Muscle of leg (tissue), 11 donors: ENCODE results near the gene SLC25A48. TPM values are rescaled to one million over a fixed set of nuclear protein-coding genes. Genes with fewer than 3 reads are reported as not detected.
"Not testable (repeated sequence)": the region's sequence is repeated elsewhere in the genome, so short reads cannot be mapped to it uniquely, and the experiment has no call there.

ENCODE experiments used
- DNase-seq: peaks from one replicate; pipeline ENCODE4 v3.0.0; 2013
- H3K27ac ChIP-seq: one replicate; pipeline ENCODE4 v1.5.1; 2013; ENCODE audit warnings: mild to moderate bottlenecking, low read length, control low read depth
- H3K27me3 ChIP-seq: one replicate; pipeline ENCODE4 v1.6.1; 2013; ENCODE audit warnings: low read length; ENCODE audit not compliant: control insufficient read depth, insufficient read depth
- H3K36me3 ChIP-seq: one replicate; pipeline ENCODE4 v1.6.1; 2013; ENCODE audit warnings: low read length; ENCODE audit not compliant: control insufficient read depth, insufficient read depth
- H3K4me1 ChIP-seq: one replicate; pipeline ENCODE4 v1.6.1; 2013; ENCODE audit warnings: low read length; ENCODE audit not compliant: control insufficient read depth, insufficient read depth
- H3K4me3 ChIP-seq: one replicate; pipeline ENCODE4 v1.5.1; 2013; ENCODE audit warnings: low read length, control low read depth
- H3K9me3 ChIP-seq: replicated peaks from 2 replicates; pipeline ENCODE4 v1.6.1; 2013; ENCODE audit warnings: low read depth, low read length; ENCODE audit not compliant: control insufficient read depth
- WGBS: methylation state at CpG from one replicate; pipeline ENCODE4 v1.1.5; 2013; ENCODE audit warnings: missing lambda C conversion rate; ENCODE audit not compliant: insufficient coverage; 5-methylcytosine and 5-hydroxymethylcytosine counted together
- polyA plus RNA-seq, 8 donors: library from polyadenylated mRNA; unstranded; fragments of 120-200 nt; gene quantifications; one replicate each; pipeline versions ENCODE4 v1.2.1 to v1.2.3, GENCODE V29; 2013; ENCODE audit warnings: inconsistent platforms in 1 of 8, low replicate concordance in 1 of 8; ENCODE audit not compliant: insufficient read length in 8 of 8, insufficient read depth in 1 of 8
- total RNA-seq: library from RNA; stranded (reverse); fragments of 120-200 nt; gene quantifications from one replicate; pipeline ENCODE4 v1.2.4, GENCODE V29; 2013

SLC25A48 gene
- total and polyA plus RNA-seq, 9 donors: 0.18 to 1.7 (median 0.46) TPM

GRCh38 chr5:135857630-135858311 is 23.3 kb downstream of the SLC25A48 start:
- H3K27ac ChIP-seq: no peak overlapping the region
- DNase-seq: no peak
- no peaks in the 10 kb centered on the region for H3K4me1 ChIP-seq
- H3K9me3 ChIP-seq: no peaks in the 10 kb centered on the region
- H3K4me3 ChIP-seq: no peak overlapping the region
- no CpG with 5 or more reads among the region's 2 CpGs for WGBS
- H3K27me3 ChIP-seq: peaks cover 5% of the 10 kb centered on the region
- no peaks in the 10 kb centered on the region for H3K36me3 ChIP-seq

GRCh38 chr5:135859186-135859585 is 24.7 kb downstream of the SLC25A48 start:
- no CpG with 5 or more reads among the region's 3 CpGs for WGBS

DNA sequence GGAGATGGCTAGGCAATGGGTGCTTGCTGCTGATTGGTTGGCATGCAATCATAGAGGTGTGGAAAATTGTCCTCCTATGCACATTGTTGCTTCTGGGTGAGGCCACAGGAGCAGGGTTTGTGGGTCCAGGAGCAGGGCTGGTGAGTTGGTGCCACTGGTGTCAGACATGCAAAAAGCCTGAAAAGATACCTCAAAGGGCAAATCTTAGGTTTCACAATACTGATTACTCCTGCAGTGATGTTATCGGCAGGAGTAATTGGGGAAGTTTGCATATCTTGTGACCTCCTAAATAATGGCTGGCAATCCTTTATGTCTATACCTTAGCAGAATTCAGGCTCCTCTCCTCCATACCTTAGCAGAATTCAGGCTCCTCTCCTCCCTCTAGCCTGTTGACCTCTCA is 25.2 kb downstream of the SLC25A48 start:
- Histone ChIP-seq H3K4me1 (no peaks in the 10 kb centered on the region), H3K36me3 (no peaks in the 10 kb centered on the region), H3K27ac (no peak overlapping the region), H3K9me3 (no peaks in the 10 kb centered on the region), H3K4me3 (no peak overlapping the region), H3K27me3 (peaks cover 5% of the 10 kb centered on the region)
- no CpG with 5 or more reads among the region's 1 CpG for WGBS
- DNase-seq: no peak

More at GRCh38 chr5:135859186-135859585, 24.7 kb downstream of the SLC25A48 start:
- not testable (repeated sequence) for H3K9me3 ChIP-seq, H3K4me1 ChIP-seq, DNase-seq, H3K36me3 ChIP-seq, H3K4me3 ChIP-seq, H3K27ac ChIP-seq, H3K27me3 ChIP-seq

- no peaks in the 10 kb centered on the region for H3K36me3 ChIP-seq
- H3K4me3 ChIP-seq: no peak overlapping the region
- no CpG with 5 or more reads among the region's 1 CpG for WGBS
- no peak overlapping the region for H3K27ac ChIP-seq
- H3K4me1 ChIP-seq: peaks cover 3% of the 10 kb centered on the region
- no peaks in the 10 kb centered on the region for H3K9me3 ChIP-seq
- peaks cover 5% of the 10 kb centered on the region for H3K27me3 ChIP-seq
- DNase-seq: no peak
Measured at GRCh38 chr5:135861641-135862040, 27.2 kb downstream of the SLC25A48 start.

DNA sequence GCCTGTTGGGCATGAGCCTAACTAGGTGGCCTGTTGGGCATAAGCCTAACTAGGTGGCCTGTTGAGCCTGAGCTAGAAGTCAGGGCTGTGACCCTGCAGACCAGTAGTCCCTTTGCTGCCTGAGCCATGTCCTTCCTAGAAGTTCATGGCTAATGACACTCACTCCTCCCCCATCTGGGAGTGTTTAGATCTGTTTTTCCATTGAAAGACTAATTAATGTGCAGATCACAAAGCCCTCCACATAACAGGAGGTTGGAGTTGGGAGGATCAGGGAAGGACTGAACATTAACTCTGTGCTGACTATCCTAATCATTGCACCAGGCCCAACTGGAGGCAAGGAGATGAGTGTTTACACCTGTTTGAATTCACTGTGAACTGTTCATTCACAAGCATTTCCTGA is 27.6 kb downstream of the SLC25A48 start:
- Histone ChIP-seq H3K27me3 (peaks cover 5% of the 10 kb centered on the region), H3K36me3 (no peaks in the 10 kb centered on the region), H3K4me3 (no peak overlapping the region), H3K4me1 (peaks cover 3% of the 10 kb centered on the region), H3K27ac (no peak overlapping the region), H3K9me3 (no peaks in the 10 kb centered on the region)
- no peak for DNase-seq

- peaks cover 3% of the 10 kb centered on the region for H3K27me3 ChIP-seq
- 100% methylated on average over 2 of the region's 2 CpGs for WGBS
- peaks cover 3% of the 10 kb centered on the region for H3K4me1 ChIP-seq
- H3K27ac ChIP-seq: no peak overlapping the region
- no peak for DNase-seq
- no peaks in the 10 kb centered on the region for H3K36me3 ChIP-seq
- no peaks in the 10 kb centered on the region for H3K9me3 ChIP-seq
- no peak overlapping the region for H3K4me3 ChIP-seq
Measured at GRCh38 chr5:135862744-135863143, 28.3 kb downstream of the SLC25A48 start.

DNA sequence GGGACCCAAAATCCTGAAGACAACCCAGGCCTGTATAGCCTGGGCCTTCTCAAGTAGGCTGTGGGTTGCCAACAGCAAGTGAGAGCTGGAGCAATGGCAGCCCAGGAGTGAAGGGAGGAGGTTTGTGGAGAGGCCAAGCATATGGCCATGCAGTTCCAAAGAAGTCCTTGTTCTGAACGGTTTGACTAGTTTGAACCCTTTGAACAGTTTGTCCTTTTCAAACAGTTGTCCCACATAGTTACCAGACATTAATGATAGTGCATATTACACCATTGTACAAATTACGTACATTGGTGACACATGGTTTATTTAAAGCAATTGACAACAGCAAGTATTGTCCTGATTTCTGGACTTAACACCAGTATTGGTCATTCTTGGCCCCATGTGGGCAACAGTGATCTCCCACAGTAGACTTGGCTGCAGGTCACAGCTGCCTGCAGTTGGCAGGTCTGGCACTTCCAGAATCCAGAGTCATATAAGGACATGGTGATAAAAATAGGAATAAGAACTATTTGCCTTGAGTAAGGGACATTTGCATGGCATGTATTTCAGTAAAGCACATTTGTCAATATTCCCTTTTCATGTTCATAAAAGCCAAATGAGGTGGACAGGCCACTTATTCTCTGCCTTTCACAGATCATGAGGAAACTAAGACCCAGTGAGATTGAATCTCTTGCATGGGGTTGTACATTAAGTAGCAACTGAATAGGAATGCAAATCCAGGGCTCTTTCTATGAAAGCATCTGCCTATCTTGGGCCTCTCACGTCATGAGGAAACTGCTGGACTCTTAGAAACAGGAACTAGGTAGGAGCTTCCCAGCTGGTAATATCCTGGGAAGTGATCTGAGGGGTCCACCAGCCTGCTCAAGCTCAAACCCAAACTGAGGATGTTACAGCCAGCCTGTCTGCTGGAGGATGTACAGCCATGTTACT is 30.3 kb downstream of the SLC25A48 start:
- H3K36me3 ChIP-seq: no peaks in the 10 kb centered on the region
- H3K4me1 ChIP-seq: peaks cover 3% of the 10 kb centered on the region
- DNase-seq: no peak
- no peak overlapping the region for H3K27ac ChIP-seq
- no peaks in the 10 kb centered on the region for H3K9me3 ChIP-seq
- WGBS: no CpG with 5 or more reads among the region's 3 CpGs
- H3K4me3 ChIP-seq: no peak overlapping the region
- no peaks in the 10 kb centered on the region for H3K27me3 ChIP-seq

DNA sequence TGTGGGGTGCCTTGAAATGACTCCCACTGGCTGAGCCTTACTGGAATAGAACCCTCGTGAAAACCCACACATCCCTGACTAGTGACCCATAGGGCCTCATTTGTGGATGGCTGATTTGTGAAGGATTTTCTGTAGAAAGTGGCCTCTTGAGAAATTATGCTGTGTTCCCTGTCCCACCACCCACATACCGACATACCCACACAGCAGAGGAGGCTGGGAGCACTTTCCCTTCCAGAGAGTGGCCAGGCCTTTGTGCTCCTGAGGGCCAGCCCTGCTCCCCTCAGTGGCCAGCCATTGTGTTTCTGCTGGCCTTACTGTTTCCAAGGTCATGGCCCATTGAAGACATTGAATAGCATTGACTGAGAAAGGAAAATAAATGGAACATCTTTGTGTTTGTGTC is 31.6 kb downstream of the SLC25A48 start:
- Histone ChIP-seq H3K27me3 (no peaks in the 10 kb centered on the region), H3K4me3 (no peak overlapping the region), H3K27ac (no peak overlapping the region), H3K4me1 (peaks cover 3% of the 10 kb centered on the region), H3K9me3 (no peaks in the 10 kb centered on the region), H3K36me3 (no peaks in the 10 kb centered on the region)
- no CpG with 5 or more reads among the region's 2 CpGs for WGBS
- DNase-seq: no peak

DNA sequence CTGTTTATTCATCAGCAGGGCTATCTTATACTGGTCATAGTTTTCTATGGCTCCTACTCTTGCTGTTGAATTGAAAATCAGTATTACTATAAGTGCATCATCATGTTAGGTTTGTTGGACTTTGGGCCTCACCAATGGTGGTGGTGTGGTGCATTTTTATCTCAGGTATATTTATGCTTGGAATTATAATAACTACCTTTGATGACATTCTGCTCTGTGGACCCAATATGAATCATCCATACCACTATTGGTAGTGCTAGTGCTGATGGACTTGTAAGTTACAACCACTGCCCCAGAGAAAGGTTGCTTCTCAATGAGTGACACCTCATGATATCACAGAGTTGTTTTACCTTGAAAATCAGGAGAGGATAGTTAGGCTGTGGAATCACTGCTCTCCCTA is 33.1 kb downstream of the SLC25A48 start:
- Histone ChIP-seq H3K36me3 (no peaks in the 10 kb centered on the region), H3K4me3 (no peak overlapping the region), H3K9me3 (no peaks in the 10 kb centered on the region), H3K27me3 (no peaks in the 10 kb centered on the region), H3K4me1 (peaks cover 3% of the 10 kb centered on the region), H3K27ac (no peak overlapping the region)
- DNase-seq: no peak

DNA sequence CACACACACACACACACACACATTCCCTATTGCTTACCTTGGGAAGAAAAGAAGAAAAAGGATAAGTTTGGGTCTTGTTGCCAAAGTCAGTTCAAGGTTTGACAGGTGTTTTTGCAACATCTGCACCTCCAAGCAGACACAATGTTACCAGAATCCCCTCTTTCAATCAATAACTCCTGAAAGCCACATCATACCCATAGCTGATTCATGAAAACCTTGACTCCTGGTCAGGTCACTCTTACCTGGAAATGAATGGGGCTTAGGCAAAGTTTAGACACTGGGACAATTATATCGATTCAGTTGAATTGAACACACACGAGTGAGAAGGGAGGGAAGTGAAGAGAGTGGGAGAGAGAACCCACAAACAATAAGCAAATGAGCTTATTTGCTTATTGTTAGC is 34.2 kb downstream of the SLC25A48 start:
- WGBS: no CpG with 5 or more reads among the region's 2 CpGs
- H3K27me3 ChIP-seq: no peaks in the 10 kb centered on the region
- DNase-seq: no peak
- no peaks in the 10 kb centered on the region for H3K36me3 ChIP-seq
- peaks cover 3% of the 10 kb centered on the region for H3K4me1 ChIP-seq
- H3K4me3 ChIP-seq: no peak overlapping the region
- H3K27ac ChIP-seq: no peak overlapping the region
- H3K9me3 ChIP-seq: no peaks in the 10 kb centered on the region
